HAP-1 (cell line): ENCODE data around the gene ETFA.

ENCODE experiments used
- DNase-seq, 2 experiments: peaks; one replicate each; pipeline ENCODE4 v3.0.0-alpha.2; 2016 to 2020; ENCODE audit warnings: low spot score in 2 of 2
- H3K27me3 ChIP-seq: fragments of 250-450 bp; sonication (Bioruptor Pico); 2 replicates; pipeline ENCODE4 v1.5.1; 2020; ENCODE audit warnings: low read depth, mild to moderate bottlenecking, moderate library complexity
- H3K36me3 ChIP-seq: fragments of 250-450 bp; sonication (Bioruptor Pico); replicated peaks from 2 replicates; pipeline ENCODE4 v1.5.1; 2020; ENCODE audit warnings: mild to moderate bottlenecking
- H3K4me1 ChIP-seq: fragments of 250-450 bp; sonication (Bioruptor Pico); 2 replicates; pipeline ENCODE4 v1.5.1; 2020; ENCODE audit warnings: mild to moderate bottlenecking
- H3K4me3 ChIP-seq: fragments of 250-450 bp; sonication (Bioruptor Pico); 2 replicates; pipeline ENCODE4 v1.5.1; 2020; ENCODE audit warnings: mild to moderate bottlenecking, moderate library complexity
- H3K9me3 ChIP-seq: fragments of 250-450 bp; sonication (Bioruptor Pico); 2 replicates; pipeline ENCODE4 v1.5.1; 2020; ENCODE audit warnings: mild to moderate bottlenecking, moderate library complexity
- in situ Hi-C: fragments of 300-500 bp; cut with MboI; formaldehyde crosslinking; loops from 3 replicates; pipeline ENCODE4 v1.14.3; 2020; ENCODE audit warnings: low sequenced_read_pairs, inconsistent platforms, mixed read lengths

ETFA gene

GRCh38 chr15:76190751-76191538, 120.3 kb downstream of the ETFA start:
- no peaks in the 10 kb centered on the region for H3K27me3 ChIP-seq
- DNase-seq, result peak; percentile 94 to 97
- peaks cover 3% of the 10 kb centered on the region for H3K4me1 ChIP-seq
- H3K4me3 ChIP-seq, result no peak overlapping the region
- H3K9me3 ChIP-seq, result no peaks in the 10 kb centered on the region
- in situ Hi-C loops, result loop anchor here (10.0 kb wide), 1 partner anchor 674 kb away; no protein-coding TSS in a partner anchor
- no peaks in the 10 kb centered on the region for H3K36me3 ChIP-seq

GRCh38 chr15:76190070-76190564, 121.2 kb downstream of the ETFA start:
- Histone ChIP-seq H3K27me3 (no peaks in the 10 kb centered on the region), H3K36me3 (no peaks in the 10 kb centered on the region), H3K4me3 (no peak overlapping the region), H3K9me3 (no peaks in the 10 kb centered on the region), H3K4me1 (peaks cover 3% of the 10 kb centered on the region)
- in situ Hi-C loops, result loop anchor here (10.0 kb wide), 1 partner anchor 675 kb away; no protein-coding TSS in a partner anchor
- DNase-seq, result no peak

GRCh38 chr15:76189106-76189505, 122.2 kb downstream of the ETFA start:
- H3K4me1 ChIP-seq, result peaks cover 3% of the 10 kb centered on the region
- H3K4me3 ChIP-seq, result no peak overlapping the region
- no peaks in the 10 kb centered on the region for H3K27me3 ChIP-seq
- H3K9me3 ChIP-seq, result no peaks in the 10 kb centered on the region
- 0 out of 2 replicates have a peak, but pooled peaks cover 2% of the 10 kb centered on the region for H3K36me3 ChIP-seq
- DNase-seq, result no peak
- in situ Hi-C loops, result no loop called here

- H3K36me3 ChIP-seq, result 0 out of 2 replicates have a peak, but pooled peaks cover 3% of the 10 kb centered on the region
- no peak for DNase-seq
- no peaks in the 10 kb centered on the region for H3K9me3 ChIP-seq
- H3K4me1 ChIP-seq, result peaks cover 3% of the 10 kb centered on the region
- H3K27me3 ChIP-seq, result no peaks in the 10 kb centered on the region
- in situ Hi-C loops, result no loop called here
- H3K4me3 ChIP-seq, result no peak overlapping the region
Measured at GRCh38 chr15:76187163-76187562, 124.1 kb downstream of the ETFA start.

- Histone ChIP-seq H3K9me3 (no peaks in the 10 kb centered on the region), H3K36me3 (0 out of 2 replicates have a peak, but pooled peaks cover 3% of the 10 kb centered on the region), H3K4me1 (no peaks in the 10 kb centered on the region), H3K4me3 (no peak overlapping the region), H3K27me3 (no peaks in the 10 kb centered on the region)
- in situ Hi-C loops, result no loop called here
- peak; percentile 81 to 86 for DNase-seq
Measured at GRCh38 chr15:76185716-76186115, 125.6 kb downstream of the ETFA start.

GRCh38 chr15:76184650-76185035, 126.6 kb downstream of the ETFA start:
- no peak for DNase-seq
- Histone ChIP-seq H3K4me1 (no peaks in the 10 kb centered on the region), H3K4me3 (no peak overlapping the region), H3K27me3 (no peaks in the 10 kb centered on the region), H3K36me3 (0 out of 2 replicates have a peak, but pooled peaks cover 3% of the 10 kb centered on the region), H3K9me3 (no peaks in the 10 kb centered on the region)
- in situ Hi-C loops, result no loop called here

- in situ Hi-C loops, result no loop called here
- Histone ChIP-seq H3K4me3 (no peak overlapping the region), H3K36me3 (0 out of 2 replicates have a peak, but pooled peaks cover 3% of the 10 kb centered on the region), H3K27me3 (no peaks in the 10 kb centered on the region), H3K9me3 (no peaks in the 10 kb centered on the region), H3K4me1 (no peaks in the 10 kb centered on the region)
- DNase-seq, result no peak
Measured at GRCh38 chr15:76183930-76184649, 127.2 kb downstream of the ETFA start.

- Histone ChIP-seq H3K36me3 (0 out of 2 replicates have a peak, but pooled peaks cover 3% of the 10 kb centered on the region), H3K4me3 (no peak overlapping the region), H3K4me1 (no peaks in the 10 kb centered on the region), H3K9me3 (no peaks in the 10 kb centered on the region), H3K27me3 (peaks cover 2% of the 10 kb centered on the region; the same call in 1 of the 2 replicates)
- no peak for DNase-seq
- in situ Hi-C loops, result no loop called here
Measured at GRCh38 chr15:76181705-76182107, 129.6 kb downstream of the ETFA start.

GRCh38 chr15:76180321-76180720, 130.9 kb downstream of the ETFA start:
- H3K9me3 ChIP-seq, result no peaks in the 10 kb centered on the region
- peaks cover 2% of the 10 kb centered on the region; the same call in 1 of the 2 replicates for H3K27me3 ChIP-seq
- no peak overlapping the region for H3K4me3 ChIP-seq
- DNase-seq, result no peak
- in situ Hi-C loops, result no loop called here
- H3K4me1 ChIP-seq, result no peaks in the 10 kb centered on the region
- 0 out of 2 replicates have a peak, but pooled peaks cover 3% of the 10 kb centered on the region for H3K36me3 ChIP-seq

GRCh38 chr15:76179023-76179422, 132.2 kb downstream of the ETFA start:
- peaks cover 2% of the 10 kb centered on the region; the same call in 1 of the 2 replicates for H3K27me3 ChIP-seq
- H3K4me3 ChIP-seq, result no peak overlapping the region
- 0 out of 2 replicates have a peak, but pooled peaks cover under 1% of the 10 kb centered on the region for H3K36me3 ChIP-seq
- H3K4me1 ChIP-seq, result no peaks in the 10 kb centered on the region
- no peaks in the 10 kb centered on the region for H3K9me3 ChIP-seq
- in situ Hi-C loops, result no loop called here
- no peak for DNase-seq

GRCh38 chr15:76178296-76179000, 132.8 kb downstream of the ETFA start:
- Histone ChIP-seq H3K36me3 (no peaks in the 10 kb centered on the region), H3K27me3 (peaks cover 2% of the 10 kb centered on the region; the same call in 1 of the 2 replicates), H3K9me3 (no peaks in the 10 kb centered on the region), H3K4me3 (no peak overlapping the region), H3K4me1 (no peaks in the 10 kb centered on the region)
- in situ Hi-C loops, result no loop called here
- DNase-seq, result no peak

- Histone ChIP-seq H3K9me3 (no peaks in the 10 kb centered on the region), H3K4me3 (no peak overlapping the region), H3K4me1 (no peaks in the 10 kb centered on the region), H3K36me3 (no peaks in the 10 kb centered on the region), H3K27me3 (peaks cover 2% of the 10 kb centered on the region; the same call in 1 of the 2 replicates)
- in situ Hi-C loops, result no loop called here
- no peak for DNase-seq
Measured at GRCh38 chr15:76177491-76178040, 133.7 kb downstream of the ETFA start.

GRCh38 chr15:76176487-76177085, 134.7 kb downstream of the ETFA start:
- Histone ChIP-seq H3K36me3 (no peaks in the 10 kb centered on the region), H3K4me3 (no peak overlapping the region), H3K9me3 (no peaks in the 10 kb centered on the region), H3K4me1 (no peaks in the 10 kb centered on the region), H3K27me3 (peaks cover 2% of the 10 kb centered on the region; the same call in 1 of the 2 replicates)
- no peak for DNase-seq
- in situ Hi-C loops, result no loop called here
